Activated CD4-positive, alpha-beta T cell treated with anti-CD3 and anti-CD28 coated beads, Interleukin-2, amount 50 U/mL, for 16 hours (primary cell): ENCODE results near the gene LHFPL3.

Experiments used
- DNase-seq: peaks from one replicate; pipeline ENCODE4 v3.0.0-alpha.2; 2020

The LHFPL3 gene

GRCh38 chr7:104857458-104858425, 529.3 kb downstream of the LHFPL3 start:
- peak; percentile 26 for DNase-seq

DNA sequence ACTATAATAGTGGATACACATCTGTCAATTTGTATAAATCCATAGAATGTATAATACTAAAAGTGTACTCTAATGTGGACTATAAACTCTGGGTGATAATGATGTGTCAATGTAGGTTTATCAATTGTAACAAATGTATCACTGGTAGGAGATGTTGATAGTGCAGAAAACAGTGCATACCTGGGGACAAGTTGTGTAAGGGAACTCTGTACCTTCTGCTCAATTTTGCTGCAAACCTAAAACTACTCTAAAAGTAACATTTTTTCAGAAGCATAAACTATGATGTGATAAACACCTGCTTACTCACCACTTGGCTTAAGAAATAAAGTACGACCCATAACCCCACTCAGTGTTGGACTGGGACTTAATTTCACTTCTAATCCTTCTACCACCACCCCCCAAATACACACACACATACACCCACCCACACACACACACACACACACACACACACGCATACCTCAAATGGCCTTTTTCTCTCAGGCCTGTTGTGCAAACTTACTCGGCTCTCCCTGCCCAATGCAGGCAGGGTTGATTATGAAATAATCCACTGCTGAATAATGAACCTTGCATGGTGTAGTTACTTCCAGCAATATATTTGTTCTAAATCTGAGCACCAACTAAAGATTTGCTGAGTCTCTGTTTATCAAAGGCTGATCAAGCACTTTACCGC, 531.5 kb downstream of the LHFPL3 start:
- DNase-seq: no peak

- DNase-seq: no peak
Measured at GRCh38 chr7:104861729-104862390, 533.5 kb downstream of the LHFPL3 start.

- no peak for DNase-seq
Measured at GRCh38 chr7:104862719-104863118, 534.3 kb downstream of the LHFPL3 start.

- no peak for DNase-seq
Measured at GRCh38 chr7:104873401-104873800, 545.0 kb downstream of the LHFPL3 start.

DNA sequence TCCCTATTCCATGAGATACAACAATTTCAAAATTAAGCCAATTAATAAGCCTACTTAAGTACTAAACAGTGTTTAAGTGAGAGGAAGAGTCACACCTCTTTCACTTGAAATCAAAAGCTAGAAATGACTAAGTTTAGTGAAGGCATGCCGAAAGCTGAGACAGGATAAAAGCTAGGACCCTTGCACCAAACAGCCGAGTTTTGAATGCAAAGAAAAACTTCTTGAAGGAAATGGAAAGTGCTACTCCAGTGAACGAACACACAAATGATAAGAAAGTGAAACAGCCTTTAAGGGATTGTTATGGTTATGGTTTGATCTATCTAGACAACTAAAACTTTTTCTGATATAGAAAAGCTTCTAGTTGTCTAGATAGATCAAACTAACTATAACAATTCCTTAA, 550.2 kb downstream of the LHFPL3 start:
- peak; percentile 77 for DNase-seq

- no peak for DNase-seq
Measured at GRCh38 chr7:104883248-104883717, 554.9 kb downstream of the LHFPL3 start.

GRCh38 chr7:104883718-104884452, 555.5 kb downstream of the LHFPL3 start:
- peak; percentile 75 for DNase-seq

- no peak for DNase-seq
Measured at GRCh38 chr7:104886651-104887050, 558.2 kb downstream of the LHFPL3 start.

- no peak for DNase-seq
Measured at GRCh38 chr7:104890216-104890615, 561.8 kb downstream of the LHFPL3 start.

DNA sequence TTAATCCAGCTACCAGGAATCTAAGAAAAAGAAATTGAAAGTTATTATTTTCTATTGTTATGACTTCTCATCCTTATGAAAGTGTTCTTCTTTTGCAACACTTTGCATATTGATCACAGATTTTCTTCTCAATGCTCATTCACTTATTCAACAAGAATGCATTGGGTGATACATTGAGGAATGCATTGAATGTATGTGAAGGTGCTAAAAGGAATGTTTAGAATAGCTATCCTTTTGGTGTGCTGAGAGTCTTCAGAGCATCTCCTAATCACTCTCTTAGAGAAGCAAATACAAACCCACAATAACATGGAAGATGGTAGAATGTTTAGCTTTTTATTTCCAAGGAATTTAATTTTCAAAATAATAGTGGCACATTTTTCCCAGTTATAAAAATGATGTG, 563.5 kb downstream of the LHFPL3 start:
- no peak for DNase-seq

DNA sequence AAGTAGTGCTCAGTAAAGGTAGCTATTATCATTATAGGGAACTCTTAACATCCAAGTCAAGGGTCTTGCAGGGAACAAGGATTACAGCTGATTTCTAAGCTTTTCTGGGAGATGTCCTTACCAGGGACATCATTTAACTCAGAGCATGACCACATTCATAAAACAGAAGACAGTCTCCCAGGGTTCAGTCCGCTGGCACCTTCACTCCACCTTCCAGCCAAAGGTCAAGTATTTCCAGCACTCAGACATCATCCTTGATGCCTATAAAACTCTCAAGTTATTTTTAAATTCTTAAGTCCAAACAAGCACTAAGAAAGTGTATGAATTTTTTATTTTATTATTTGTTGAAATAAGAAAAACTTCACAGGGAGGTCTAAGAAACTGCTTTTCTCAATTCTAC, 565.9 kb downstream of the LHFPL3 start:
- DNase-seq: no peak

- no peak for DNase-seq
Measured at GRCh38 chr7:104894726-104895521, 566.5 kb downstream of the LHFPL3 start.

GRCh38 chr7:104895522-104896236, 567.3 kb downstream of the LHFPL3 start:
- DNase-seq: no peak

DNA sequence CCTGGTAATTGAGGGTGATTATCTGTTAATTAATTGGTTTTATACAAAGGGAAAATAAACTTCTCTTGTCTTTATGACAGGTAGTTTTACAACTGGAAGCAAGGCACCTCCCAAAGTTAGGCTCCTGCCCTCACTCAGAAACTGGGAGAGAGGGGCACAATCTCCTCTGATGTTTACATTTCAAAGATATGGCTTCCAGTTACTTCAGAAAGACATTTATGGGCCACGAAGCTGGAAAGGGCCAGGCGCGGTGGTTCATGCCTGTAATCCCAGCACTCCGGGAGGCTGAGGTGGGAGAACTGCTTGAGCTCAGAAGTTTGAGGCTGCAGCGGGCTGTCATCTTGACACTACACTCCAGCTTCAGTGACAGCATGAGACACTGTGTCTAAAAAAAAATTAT, 570.0 kb downstream of the LHFPL3 start:
- no peak for DNase-seq

DNA sequence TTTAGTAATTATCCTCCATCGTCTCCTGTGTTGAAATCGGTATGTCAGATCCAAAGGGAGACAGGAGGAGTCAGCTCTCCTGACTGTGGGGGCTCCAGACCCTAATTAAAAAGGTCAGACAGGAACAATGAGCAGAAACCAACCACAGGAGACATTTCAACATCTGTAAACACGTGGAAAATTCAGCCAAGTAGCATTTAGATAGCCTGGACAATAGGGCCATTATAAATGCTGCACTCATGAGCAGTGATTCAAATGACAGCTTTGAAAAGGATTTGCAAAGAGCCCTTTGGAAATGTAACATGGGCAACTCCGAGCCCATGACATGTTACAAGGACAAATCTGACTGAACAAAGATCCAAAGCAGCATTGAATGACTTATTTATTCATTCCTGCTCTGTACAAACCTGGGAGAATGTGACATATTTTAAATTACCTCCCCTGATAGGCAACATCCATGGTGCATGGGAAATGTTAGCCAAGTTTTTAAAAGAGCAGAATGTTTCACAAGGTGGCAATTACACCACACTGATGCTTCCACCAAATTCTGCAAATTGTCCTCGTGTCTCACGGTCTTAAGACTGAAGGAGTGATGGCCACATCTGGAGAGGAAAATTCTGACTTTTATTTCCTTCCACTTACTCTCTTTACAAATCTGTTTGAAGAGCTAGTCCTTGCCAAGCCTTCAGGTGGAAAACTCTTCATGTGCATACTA, 572.3 kb downstream of the LHFPL3 start:
- DNase-seq: no peak

- no peak for DNase-seq
Measured at GRCh38 chr7:104901240-104901619, 572.8 kb downstream of the LHFPL3 start.

DNA sequence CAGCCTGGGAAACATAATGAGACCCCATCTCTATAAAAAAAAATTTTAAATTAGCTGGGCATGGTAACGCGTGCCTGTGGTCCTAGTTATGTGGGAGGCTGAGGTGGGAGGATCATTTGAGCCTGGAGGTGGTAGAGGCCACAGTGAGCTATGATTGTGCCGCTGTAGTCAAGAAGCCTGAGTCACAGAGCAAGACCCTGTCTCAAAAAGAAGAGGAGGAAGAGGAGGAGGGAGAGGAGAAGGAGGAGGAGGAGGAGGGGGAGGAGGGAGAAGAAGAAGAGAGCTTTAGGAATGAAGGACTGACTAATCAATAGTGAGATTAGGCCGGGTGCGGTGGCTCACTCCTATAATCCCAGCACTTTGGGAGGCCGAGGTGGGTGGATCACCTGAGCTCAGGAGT, 573.8 kb downstream of the LHFPL3 start:
- no peak for DNase-seq

- DNase-seq: no peak
Measured at GRCh38 chr7:104903044-104903443, 574.6 kb downstream of the LHFPL3 start.

DNA sequence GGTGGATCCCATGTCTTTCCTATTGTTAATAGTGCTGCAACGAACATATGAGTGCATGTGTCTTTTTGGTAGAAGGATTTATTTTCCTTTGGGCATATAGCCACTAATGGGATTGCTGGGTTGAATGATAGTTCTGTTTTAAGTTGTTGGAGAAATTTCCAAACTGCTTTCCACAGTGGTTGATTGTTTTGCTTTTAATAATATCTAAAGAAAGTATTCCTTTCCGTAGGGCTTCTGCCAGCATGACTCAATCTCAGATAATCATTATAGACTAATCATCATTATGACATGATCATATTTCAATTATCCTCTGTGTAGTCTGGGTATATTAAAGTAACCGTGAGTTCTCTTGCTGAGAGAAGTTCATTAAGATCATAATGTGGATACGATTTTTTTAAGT, 575.4 kb downstream of the LHFPL3 start:
- no peak for DNase-seq

- no peak for DNase-seq
Measured at GRCh38 chr7:104906032-104906431, 577.6 kb downstream of the LHFPL3 start.
